Osteoblast (primary cell): ENCODE measurements around the gene LYSMD3. TPM values are rescaled to one million over a fixed set of nuclear protein-coding genes. Genes with fewer than 3 reads are reported as not detected.
A peak's percentile ranks its signal among the peaks of the same experiment; 100 is the strongest.

Experiments
- DNase-seq: peaks from one replicate; pipeline ENCODE4 v3.0.0; 2011; ENCODE audit warnings: low spot score, mixed read lengths; ENCODE audit not compliant: insufficient read length; ENCODE audit errors: missing footprints
- H2AFZ ChIP-seq: 2 replicates; pipeline ENCODE4 v1.6.0; 2011; ENCODE audit warnings: mild to moderate bottlenecking, low read length
- H3K27ac ChIP-seq: 2 replicates; pipeline ENCODE4 v1.5.1; 2011; ENCODE audit warnings: mild to moderate bottlenecking, low read depth, low read length, moderate library complexity
- H3K27me3 ChIP-seq: 2 replicates; pipeline ENCODE4 v1.6.0; 2012; ENCODE audit warnings: mild to moderate bottlenecking, control low read depth, inconsistent platforms, low read length, moderate library complexity; ENCODE audit not compliant: insufficient read depth
- H3K36me3 ChIP-seq: 2 replicates; pipeline ENCODE4 v1.5.1; 2011; ENCODE audit warnings: mild to moderate bottlenecking, low read length, control low read depth, moderate library complexity; ENCODE audit not compliant: insufficient read depth
- H3K4me1 ChIP-seq: 2 replicates; pipeline ENCODE4 v1.5.1; 2011; ENCODE audit warnings: mild to moderate bottlenecking, low read length, control low read depth, moderate library complexity; ENCODE audit not compliant: insufficient read depth
- H3K4me2 ChIP-seq: 2 replicates; pipeline ENCODE4 v1.6.0; 2011; ENCODE audit warnings: mild to moderate bottlenecking, low read length; ENCODE audit not compliant: insufficient read depth
- H3K4me3 ChIP-seq: fragments of 200-600 bp; sonication (generic); 3 replicates; pipeline ENCODE4 v1.5.1; 2012; ENCODE audit warnings: mild to moderate bottlenecking, low read length, inconsistent platforms; ENCODE audit not compliant: insufficient read depth
- H3K79me2 ChIP-seq: 2 replicates; pipeline ENCODE4 v1.6.0; 2012; ENCODE audit warnings: mild to moderate bottlenecking, low read length, control low read depth, inconsistent platforms; ENCODE audit not compliant: insufficient read depth
- H3K9me3 ChIP-seq: 2 replicates; pipeline ENCODE4 v1.5.1; 2011; ENCODE audit warnings: low read depth, low read length, control low read depth
- H4K20me1 ChIP-seq: 2 replicates; pipeline ENCODE4 v1.6.0; 2012; ENCODE audit warnings: mild to moderate bottlenecking, low read length, control low read depth; ENCODE audit not compliant: insufficient read depth
- CTCF ChIP-seq: IDR thresholded peaks from 2 replicates; pipeline ENCODE4 v1.5.1; 2011; ENCODE audit warnings: mild to moderate bottlenecking, low read depth, low read length, moderate library complexity; ENCODE audit errors: extremely low read depth
- total RNA-seq: library from RNA; depleted of rRNA; stranded (reverse); fragments of >200 nt; gene quantifications from 2 replicates; pipeline ENCODE4 v1.2.3, GENCODE V29; 2012

LYSMD3 gene
- total RNA-seq, 1 donor: 17.7 TPM

GRCh38 chr5:90506221-90506620, 23.2 kb downstream of the LYSMD3 start:
- peaks cover 14% of the 10 kb centered on the region for H3K4me1 ChIP-seq
- no peak for DNase-seq

GRCh38 chr5:90504743-90505142, 24.6 kb downstream of the LYSMD3 start:
- Histone ChIP-seq H3K36me3 (no peaks in the 10 kb centered on the region), H3K4me1 (peaks cover 22% of the 10 kb centered on the region), H3K27me3 (no peaks in the 10 kb centered on the region), H3K4me2 (no peak overlapping the region), H3K4me3 (no peak overlapping the region), H3K9me3 (no peaks in the 10 kb centered on the region), H2AFZ (no peak overlapping the region), H4K20me1 (no peaks in the 10 kb centered on the region), H3K27ac (no peak overlapping the region), H3K79me2 (no peaks in the 10 kb centered on the region)
- no peak for TF ChIP-seq CTCF
- DNase-seq: no peak

More at GRCh38 chr5:90506221-90506620, 23.2 kb downstream of the LYSMD3 start:
- Histone ChIP-seq H2AFZ (no peak overlapping the region), H3K4me2 (no peak overlapping the region), H3K36me3 (no peaks in the 10 kb centered on the region), H3K27ac (no peak overlapping the region), H3K79me2 (no peaks in the 10 kb centered on the region), H3K27me3 (no peaks in the 10 kb centered on the region), H3K9me3 (no peaks in the 10 kb centered on the region), H4K20me1 (no peaks in the 10 kb centered on the region), H3K4me3 (no peak overlapping the region)
- TF ChIP-seq CTCF: no peak

GRCh38 chr5:90503596-90503995, 25.8 kb downstream of the LYSMD3 start:
- no peak for DNase-seq
- H3K27me3 ChIP-seq: no peaks in the 10 kb centered on the region
- peak overlapping the region; percentile 20 for H3K27ac ChIP-seq
- peaks cover 22% of the 10 kb centered on the region for H3K4me1 ChIP-seq
- no peaks in the 10 kb centered on the region for H3K36me3 ChIP-seq
- no peaks in the 10 kb centered on the region for H4K20me1 ChIP-seq
- H2AFZ ChIP-seq: peak overlapping the region; percentile 43
- peak overlapping the region; percentile 24 for H3K4me2 ChIP-seq
- H3K9me3 ChIP-seq: no peaks in the 10 kb centered on the region
- no peaks in the 10 kb centered on the region for H3K79me2 ChIP-seq
- TF ChIP-seq CTCF: no peak
- H3K4me3 ChIP-seq: no peak overlapping the region

- Histone ChIP-seq H4K20me1 (no peaks in the 10 kb centered on the region), H3K9me3 (no peaks in the 10 kb centered on the region), H3K36me3 (no peaks in the 10 kb centered on the region), H3K4me2 (no peak overlapping the region), H2AFZ (no peak overlapping the region), H3K79me2 (no peaks in the 10 kb centered on the region), H3K27me3 (no peaks in the 10 kb centered on the region), H3K4me3 (no peak overlapping the region), H3K27ac (no peak overlapping the region), H3K4me1 (no peaks in the 10 kb centered on the region)
- TF ChIP-seq CTCF: no peak
- DNase-seq: no peak
Measured at GRCh38 chr5:90495146-90495545, 34.2 kb downstream of the LYSMD3 start.
